22Rv1 (cell line): ENCODE results near the gene WDR62.

ENCODE experiments used
- H3K27ac ChIP-seq: fragments of 450-650 bp; 2 replicates; pipeline ENCODE4 v1.5.1; 2017
- CTCF ChIP-seq: fragments of 450-650 bp; IDR thresholded peaks from 2 replicates; pipeline ENCODE4 v1.5.1; 2017; ENCODE audit warnings: mild to moderate bottlenecking
- ZFX ChIP-seq: fragments of 450-650 bp; IDR thresholded peaks from 2 replicates; pipeline ENCODE4 v1.6.1; 2017; ENCODE audit warnings: antibody characterized with exemption, borderline replicate concordance

WDR62 gene

GRCh38 chr19:36141039-36141927, 86.6 kb downstream of the WDR62 start:
- peak overlapping the region; percentile 99 for H3K27ac ChIP-seq

GRCh38 chr19:36142046-36142445, 87.3 kb downstream of the WDR62 start:
- TF ChIP-seq ZFX (no peak), CTCF (no peak)

More at GRCh38 chr19:36141039-36141927, 86.6 kb downstream of the WDR62 start:
- TF ChIP-seq ZFX, result no peak
- TF ChIP-seq CTCF, result no peak

DNA sequence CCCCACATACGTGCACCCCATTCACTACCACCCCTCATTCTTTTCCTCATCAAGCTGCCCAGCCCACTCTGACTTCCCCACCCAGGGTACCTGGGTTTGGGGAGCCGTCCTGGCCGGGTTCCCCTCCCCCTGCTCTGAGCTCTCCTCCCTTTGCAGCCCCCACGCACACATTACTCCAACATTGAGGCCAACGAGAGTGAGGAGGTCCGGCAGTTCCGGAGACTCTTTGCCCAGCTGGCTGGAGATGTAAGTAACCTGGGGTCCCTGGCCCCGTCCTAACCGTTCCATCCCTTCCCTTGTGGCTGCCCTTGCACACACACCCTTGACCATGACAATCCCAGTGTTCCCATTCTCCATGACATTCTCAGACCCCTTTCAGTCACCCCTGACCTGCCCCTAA, 87.8 kb downstream of the WDR62 start:
- TF ChIP-seq CTCF (no peak), ZFX (no peak)
- 0 out of 2 replicates have a peak overlapping the region, but pooled peaks have one; percentile 99 for H3K27ac ChIP-seq

More at GRCh38 chr19:36142046-36142445, 87.3 kb downstream of the WDR62 start:
- peak overlapping the region; percentile 99 for H3K27ac ChIP-seq

GRCh38 chr19:36144624-36145023, 89.9 kb downstream of the WDR62 start:
- no peak for TF ChIP-seq ZFX
- TF ChIP-seq CTCF, result no peak
- H3K27ac ChIP-seq, result no peak overlapping the region

DNA sequence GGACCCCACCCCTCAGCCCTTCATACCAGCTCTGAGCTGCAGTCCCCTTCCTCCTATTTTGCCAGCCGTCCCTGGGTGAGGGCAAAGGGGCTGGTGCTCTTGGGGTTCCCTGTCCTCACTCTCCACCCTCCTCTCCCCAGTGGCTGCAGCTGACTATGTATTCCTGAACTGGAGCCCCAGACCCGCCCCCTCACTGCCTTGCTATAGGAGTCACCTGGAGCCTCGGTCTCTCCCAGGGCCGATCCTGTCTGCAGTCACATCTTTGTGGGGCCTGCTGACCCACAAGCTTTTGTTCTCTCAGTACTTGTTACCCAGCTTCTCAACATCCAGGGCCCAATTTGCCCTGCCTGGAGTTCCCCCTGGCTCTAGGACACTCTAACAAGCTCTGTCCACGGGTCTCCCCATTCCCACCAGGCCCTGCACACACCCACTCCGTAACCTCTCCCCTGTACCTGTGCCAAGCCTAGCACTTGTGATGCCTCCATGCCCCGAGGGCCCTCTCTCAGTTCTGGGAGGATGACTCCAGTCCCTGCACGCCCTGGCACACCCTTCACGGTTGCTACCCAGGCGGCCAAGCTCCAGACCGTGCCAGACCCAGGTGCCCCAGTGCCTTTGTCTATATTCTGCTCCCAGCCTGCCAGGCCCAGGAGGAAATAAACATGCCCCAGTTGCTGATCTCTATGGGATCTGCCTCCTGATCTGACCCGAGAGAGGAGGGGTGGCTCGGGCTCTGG, 95.1 kb downstream of the WDR62 start:
- TF ChIP-seq ZFX, result no peak
- TF ChIP-seq CTCF, result no peak
- H3K27ac ChIP-seq, result no peak overlapping the region

DNA sequence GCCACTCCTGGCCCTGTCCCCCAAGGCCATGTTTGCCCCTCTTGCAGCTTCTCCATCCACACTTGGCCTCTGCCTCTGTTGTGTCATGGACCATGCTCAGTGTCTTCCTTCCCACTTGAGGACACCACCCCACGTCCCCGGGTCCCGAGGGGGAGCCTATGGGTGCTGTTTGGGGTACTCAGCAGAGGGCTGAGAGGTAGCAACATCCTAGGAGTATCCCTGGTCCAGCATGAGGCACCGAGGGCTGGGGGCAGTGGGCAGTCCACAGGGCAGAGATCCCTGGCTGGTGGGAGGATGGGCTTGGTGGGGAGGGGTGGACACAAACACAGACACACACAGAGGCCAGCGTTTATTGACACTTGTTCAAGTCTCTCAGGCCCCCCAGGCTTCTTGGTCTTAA, 95.9 kb downstream of the WDR62 start:
- TF ChIP-seq CTCF (no peak), ZFX (no peak)
- no peak overlapping the region for H3K27ac ChIP-seq
